Neural cell (in vitro differentiated cells): ENCODE results near the gene NMNAT3. TPM values are rescaled to one million over a fixed set of nuclear protein-coding genes. Genes with fewer than 3 reads are reported as not detected.

Source experiments
- H2AFZ ChIP-seq: fragments of 200-600, 300-800 bp; sonication (generic), shearing (Covaris generic); 2 replicates; pipeline ENCODE4 v1.6.0; 2014; ENCODE audit warnings: low read depth, mild to moderate bottlenecking, antibody characterized with exemption, low read length, moderate library complexity
- H3F3A ChIP-seq: fragments of 200-600 bp; shearing (Covaris generic); 2 replicates; pipeline ENCODE4 v1.6.1; 2016; ENCODE audit warnings: mild to moderate bottlenecking, moderate library complexity, mixed read lengths, antibody characterized with exemption, low read length; ENCODE audit not compliant: insufficient read depth, poor library complexity, severe bottlenecking
- H3K27ac ChIP-seq: fragments of 200-600, 300-800 bp; sonication (generic), shearing (Covaris generic); 2 replicates; pipeline ENCODE4 v1.5.1; 2014; ENCODE audit warnings: mild to moderate bottlenecking, low read length, moderate library complexity
- H3K27me3 ChIP-seq: fragments of 300-800, 200-600 bp; sonication (generic), shearing (Covaris generic); 2 replicates; pipeline ENCODE4 v1.6.0; 2014; ENCODE audit warnings: mild to moderate bottlenecking, low read depth, low read length, moderate library complexity; ENCODE audit not compliant: insufficient read depth
- H3K36me3 ChIP-seq: fragments of 300-800, 200-600 bp; sonication (generic), shearing (Covaris generic); 2 replicates; pipeline ENCODE4 v1.5.1; 2014; ENCODE audit warnings: mild to moderate bottlenecking, antibody characterized with exemption, low read length, moderate library complexity; ENCODE audit not compliant: insufficient read depth
- H3K4me2 ChIP-seq: fragments of 300-800, 200-600 bp; sonication (generic), shearing (Covaris generic); 2 replicates; pipeline ENCODE4 v1.6.0; 2014; ENCODE audit warnings: mild to moderate bottlenecking, low read length
- H3K4me3 ChIP-seq: fragments of 300-800, 200-600 bp; sonication (generic), shearing (Covaris generic); 2 replicates; pipeline ENCODE4 v1.5.1; 2014; ENCODE audit warnings: mild to moderate bottlenecking, low read length, moderate library complexity
- H3K79me2 ChIP-seq: fragments of 200-600 bp; shearing (Covaris generic); replicated peaks from 2 replicates; pipeline ENCODE4 v1.6.0; 2014; ENCODE audit warnings: mild to moderate bottlenecking, low read length, moderate library complexity; ENCODE audit not compliant: insufficient read depth
- H3K9ac ChIP-seq: fragments of 300-800, 200-600 bp; sonication (generic), shearing (Covaris generic); 2 replicates; pipeline ENCODE4 v1.6.1; 2016; ENCODE audit warnings: mild to moderate bottlenecking, low read length, mixed read lengths
- H3K9me2 ChIP-seq: fragments of 200-600 bp; shearing (Covaris generic); 2 replicates; pipeline ENCODE4 v1.6.1; 2016; ENCODE audit warnings: mild to moderate bottlenecking, low read length, mixed read lengths; ENCODE audit not compliant: insufficient read depth
- H3K9me3 ChIP-seq: fragments of 200-600, 300-800 bp; sonication (generic), shearing (Covaris generic); 2 replicates; pipeline ENCODE4 v1.6.1; 2016; ENCODE audit warnings: mild to moderate bottlenecking, mixed run types, low read length, moderate library complexity, mixed read lengths
- H4K20me1 ChIP-seq: fragments of 200-600 bp; shearing (Covaris generic); 2 replicates; pipeline ENCODE4 v1.6.1; 2016; ENCODE audit warnings: mild to moderate bottlenecking, mixed run types; ENCODE audit not compliant: insufficient read depth
- CTCF ChIP-seq: fragments of 450-650 bp; IDR thresholded peaks from 2 replicates; pipeline ENCODE4 v1.5.1; 2014; ENCODE audit warnings: antibody characterized with exemption, mild to moderate bottlenecking, moderate library complexity; ENCODE audit not compliant: poor library complexity, severe bottlenecking
- EP300 ChIP-seq: fragments of 450-650 bp; conservative IDR thresholded peaks from 2 replicates; pipeline ENCODE4 v1.6.1; 2014; ENCODE audit warnings: antibody characterized with exemption, mild to moderate bottlenecking, moderate library complexity; ENCODE audit not compliant: poor library complexity, severe bottlenecking
- EZH2 ChIP-seq: fragments of 200-600, 300-800 bp; shearing (Covaris generic), sonication (generic); IDR thresholded peaks from 2 replicates; pipeline ENCODE4 v1.6.1; 2014; ENCODE audit warnings: antibody characterized with exemption, low read length, borderline replicate concordance, mild to moderate bottlenecking; ENCODE audit not compliant: insufficient read depth, poor library complexity, severe bottlenecking
- MXI1 ChIP-seq: fragments of 450-650 bp; conservative IDR thresholded peaks from 2 replicates; pipeline ENCODE4 v1.6.1; 2014; ENCODE audit warnings: antibody characterized with exemption, mild to moderate bottlenecking; ENCODE audit not compliant: poor library complexity, severe bottlenecking
- POLR2AphosphoS5 ChIP-seq: IDR thresholded peaks from 2 replicates; pipeline ENCODE4 v1.6.1; 2012
- RAD21 ChIP-seq: fragments of 450-650 bp; conservative IDR thresholded peaks from 2 replicates; pipeline ENCODE4 v1.6.1; 2014; ENCODE audit warnings: antibody characterized with exemption, mild to moderate bottlenecking, moderate library complexity
- REST ChIP-seq: IDR thresholded peaks from 2 replicates; pipeline ENCODE4 v1.6.1; 2012; ENCODE audit warnings: borderline replicate concordance
- SMC3 ChIP-seq: fragments of 450-650 bp; conservative IDR thresholded peaks from 2 replicates; pipeline ENCODE4 v1.6.1; 2014; ENCODE audit warnings: antibody characterized with exemption, mild to moderate bottlenecking, moderate library complexity; ENCODE audit not compliant: poor library complexity
- TAF1 ChIP-seq: IDR thresholded peaks from 2 replicates; pipeline ENCODE4 v1.6.1; 2012; ENCODE audit warnings: low read depth
- polyA plus RNA-seq: library from polyadenylated mRNA; depleted of rRNA; stranded (reverse); fragments of >200 nt; gene quantifications from 2 replicates; pipeline ENCODE4 v1.2.3, GENCODE V29; 2014

The NMNAT3 gene
- polyA plus RNA-seq, 1 donor from 2014 or later, result 2.3 TPM

- Histone ChIP-seq H3K36me3 (no peaks in the 10 kb centered on the region), H3F3A (no peaks in the 10 kb centered on the region), H3K9ac (no peak overlapping the region), H3K27ac (no peak overlapping the region), H3K9me2 (no peaks in the 10 kb centered on the region), H3K4me3 (no peak overlapping the region), H3K9me3 (no peaks in the 10 kb centered on the region), H3K27me3 (no peaks in the 10 kb centered on the region), H3K79me2 (no peaks in the 10 kb centered on the region), H3K4me2 (no peak overlapping the region), H2AFZ (no peak overlapping the region), H4K20me1 (no peaks in the 10 kb centered on the region)
- TF ChIP-seq EP300 (no peak), EZH2 (no peak), MXI1 (no peak), RAD21 (no peak), TAF1 (no peak)
These were observed 16.8 kb upstream of the NMNAT3 start for GRCh38 chr3:139694542-139694941.

GRCh38 chr3:139691619-139692018 lies 13.8 kb upstream of the NMNAT3 start:
- no peaks in the 10 kb centered on the region for H4K20me1 ChIP-seq
- H3K9me2 ChIP-seq, result no peaks in the 10 kb centered on the region
- no peak overlapping the region for H3K4me2 ChIP-seq
- no peak overlapping the region for H3K9ac ChIP-seq
- no peaks in the 10 kb centered on the region for H3F3A ChIP-seq
- TF ChIP-seq REST (no peak), SMC3 (no peak), TAF1 (no peak), RAD21 (no peak), MXI1 (no peak), EZH2 (no peak), EP300 (no peak), CTCF (no peak), POLR2AphosphoS5 (no peak)
- no peak overlapping the region for H3K27ac ChIP-seq
- no peaks in the 10 kb centered on the region for H3K79me2 ChIP-seq
- no peaks in the 10 kb centered on the region for H3K27me3 ChIP-seq
- no peak overlapping the region for H2AFZ ChIP-seq
- H3K9me3 ChIP-seq, result no peaks in the 10 kb centered on the region
- no peaks in the 10 kb centered on the region for H3K36me3 ChIP-seq
- H3K4me3 ChIP-seq, result no peak overlapping the region
